Tibial artery (tissue), 4 donors: ENCODE measurements around the gene GUCY2C.

Source experiments
- DNase-seq, 2 donors: peaks; one replicate each; pipeline ENCODE4 v3.0.0-alpha.2; 2019
- H3K27ac ChIP-seq, 2 donors: fragments of 200-600 bp; sonication (generic) in 1 of 2; 1 replicate in 1 of 2; 2 replicates in 1 of 2; pipeline ENCODE4 v1.5.1; 2018 to 2019; ENCODE audit warnings: mild to moderate bottlenecking in 1 of 2
- H3K27me3 ChIP-seq, 2 donors: fragments of 200-600 bp; sonication (generic) in 1 of 2; one replicate each; pipeline versions ENCODE4 v1.5.1 to v1.6.0; 2016 to 2019
- H3K36me3 ChIP-seq, 3 donors: fragments of 200-600 bp; sonication (generic) in 2 of 3; one replicate each; pipeline ENCODE4 v1.5.1; 2016 to 2019; ENCODE audit warnings: mild to moderate bottlenecking in 2 of 3
- H3K4me1 ChIP-seq, 4 donors: fragments of 200-600 bp; sonication (generic) in 2 of 4; 1 replicate in 3 of 4; 2 replicates in 1 of 4; pipeline ENCODE4 v1.5.1; 2016 to 2019
- H3K4me3 ChIP-seq, 2 donors: fragments of 200-600 bp; sonication (generic) in 1 of 2; 1 replicate in 1 of 2; 2 replicates in 1 of 2; pipeline ENCODE4 v1.5.1; 2018 to 2019; ENCODE audit warnings: mild to moderate bottlenecking in 2 of 2
- H3K9me3 ChIP-seq, 3 donors: fragments of 200-600 bp; sonication (generic) in 1 of 3; one replicate each; pipeline ENCODE4 v1.5.1; 2016 to 2019
- CTCF ChIP-seq, 2 experiments: fragments of 200-600 bp in 1 of 2; fragments of 450-650 bp in 1 of 2; IDR thresholded peaks; one replicate each; pipeline ENCODE4 v1.5.1; 2017 to 2019; ENCODE audit warnings: antibody characterized with exemption in 2 of 2, mild to moderate bottlenecking in 1 of 2, moderate library complexity in 1 of 2
- intact Hi-C: fragments of 100-400 bp; cut with DNase I; formaldehyde crosslinking; loops from one replicate; pipeline ENCODE4 v1.15.0; 2023; ENCODE audit warnings: low total_unique reads

Gene GUCY2C

GRCh38 chr12:14652483-14652882 lies 43.9 kb downstream of the GUCY2C start:
- DNase-seq, result no peak
- H3K27me3 ChIP-seq, result no peaks in the 10 kb centered on the region
- TF ChIP-seq CTCF (IDR thresholded peaks at IDR 0.05), result no peak
- no peaks in the 10 kb centered on the region for H3K9me3 ChIP-seq
- H3K36me3 ChIP-seq, result no peaks in the 10 kb centered on the region
- no peak overlapping the region for H3K27ac ChIP-seq
- H3K4me3 ChIP-seq, result no peak overlapping the region
- H3K4me1 ChIP-seq, result no peaks in the 10 kb centered on the region
- intact Hi-C loops, result no loop called here

GRCh38 chr12:14651371-14651770 lies 45.0 kb downstream of the GUCY2C start:
- no peak for DNase-seq
- Histone ChIP-seq H3K27me3 (no peaks in the 10 kb centered on the region), H3K36me3 (no peaks in the 10 kb centered on the region), H3K4me1 (no peaks in the 10 kb centered on the region), H3K4me3 (no peak overlapping the region), H3K9me3 (no peaks in the 10 kb centered on the region), H3K27ac (no peak overlapping the region)
- no peak for TF ChIP-seq CTCF (IDR thresholded peaks at IDR 0.05)
- intact Hi-C loops, result no loop called here

DNA sequence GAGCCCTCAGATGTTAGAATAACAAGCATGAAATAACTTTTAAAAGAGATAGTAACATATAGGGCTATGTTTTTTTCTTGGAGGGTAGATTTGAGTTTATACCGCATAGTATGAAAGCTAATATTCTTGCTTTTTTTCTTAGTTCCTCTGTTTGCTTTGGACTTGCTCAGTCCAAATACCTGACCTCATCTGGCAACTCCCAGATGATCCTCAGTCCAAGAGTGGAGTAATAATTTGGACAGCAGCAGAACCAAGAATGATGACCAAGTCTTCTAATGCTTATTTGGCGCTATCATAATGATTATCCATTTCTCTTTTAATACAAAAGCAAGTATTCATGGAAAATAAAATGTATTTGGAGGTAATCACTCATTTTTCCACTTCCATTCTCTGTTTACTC lies 45.6 kb downstream of the GUCY2C start:
- Histone ChIP-seq H3K27ac (no peak overlapping the region), H3K36me3 (no peaks in the 10 kb centered on the region), H3K9me3 (no peaks in the 10 kb centered on the region), H3K27me3 (no peaks in the 10 kb centered on the region), H3K4me3 (no peak overlapping the region), H3K4me1 (no peaks in the 10 kb centered on the region)
- intact Hi-C loops, result no loop called here
- no peak for DNase-seq
- TF ChIP-seq CTCF (IDR thresholded peaks at IDR 0.05), result no peak

DNA sequence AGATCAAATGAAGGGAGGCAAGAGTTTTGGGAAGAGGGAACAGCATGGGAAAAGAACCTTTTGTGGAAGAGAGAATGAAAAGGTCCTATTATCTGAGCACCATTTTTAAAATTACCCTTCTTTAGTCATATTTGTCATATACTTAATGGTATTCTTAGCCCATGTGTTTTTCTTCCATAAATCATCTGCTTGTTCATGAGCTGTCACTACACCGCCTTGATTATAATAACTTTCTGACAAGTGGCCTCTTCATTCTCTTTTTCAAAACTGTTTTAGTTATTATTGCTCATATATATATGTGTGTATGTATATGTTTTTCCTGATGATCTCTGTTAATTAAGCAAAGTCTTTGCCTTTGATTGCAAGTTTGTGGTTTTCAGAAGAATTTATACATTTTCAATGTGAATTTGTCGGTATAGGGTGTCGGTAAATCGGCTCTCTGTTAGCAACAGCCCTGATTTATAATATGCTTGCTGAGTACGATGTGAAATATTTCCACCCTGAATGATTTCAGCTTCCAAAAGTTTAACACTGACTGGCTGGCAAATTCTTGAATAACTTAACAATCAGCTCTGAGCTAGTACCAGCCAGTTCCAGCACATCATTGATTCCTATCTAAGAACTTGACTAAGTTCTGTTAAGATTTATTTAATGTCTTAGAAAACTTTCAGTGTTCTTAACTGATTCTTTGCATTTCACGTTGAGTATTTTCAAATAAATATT lies 49.2 kb downstream of the GUCY2C start:
- no peaks in the 10 kb centered on the region for H3K9me3 ChIP-seq
- TF ChIP-seq CTCF (IDR thresholded peaks at IDR 0.05), result no peak
- peaks cover 0 to 8% (median 0%) of the 10 kb centered on the region in 4 donors for H3K4me1 ChIP-seq
- no peak overlapping the region for H3K27ac ChIP-seq
- no peak overlapping the region for H3K4me3 ChIP-seq
- intact Hi-C loops, result no loop called here
- DNase-seq, result no peak
- H3K27me3 ChIP-seq, result no peaks in the 10 kb centered on the region
- H3K36me3 ChIP-seq, result no peaks in the 10 kb centered on the region

DNA sequence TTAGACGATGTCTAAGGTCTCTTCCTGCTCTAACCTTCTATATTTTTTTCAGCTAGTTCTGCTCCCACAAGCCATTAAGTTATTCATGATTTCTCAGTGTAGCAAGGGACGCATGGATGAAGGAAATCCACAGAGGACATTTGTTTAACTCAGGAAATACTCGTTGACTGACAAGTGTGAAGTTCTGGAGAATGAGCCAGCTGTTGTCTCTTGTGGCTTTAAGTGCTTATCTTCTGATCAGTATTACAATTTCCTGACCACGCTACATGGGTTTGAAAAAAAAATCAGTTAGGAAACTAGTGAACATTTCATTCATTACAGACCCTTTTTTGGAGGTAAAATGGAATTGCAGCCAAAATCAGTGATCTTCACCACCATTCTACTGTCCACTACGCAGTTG lies 53.1 kb downstream of the GUCY2C start:
- Histone ChIP-seq H3K4me3 (no peak overlapping the region), H3K27ac (no peak overlapping the region), H3K36me3 (no peaks in the 10 kb centered on the region), H3K9me3 (no peaks in the 10 kb centered on the region), H3K27me3 (no peaks in the 10 kb centered on the region), H3K4me1 (peaks cover 0 to 18% (median 0%) of the 10 kb centered on the region in 4 donors)
- no peak for DNase-seq
- intact Hi-C loops, result no loop called here
- TF ChIP-seq CTCF (IDR thresholded peaks at IDR 0.05), result no peak
